Endothelial cell of umbilical vein (primary cell): Measurements from ENCODE around the gene SRCIN1. TPM values are rescaled to one million over a fixed set of nuclear protein-coding genes. Genes with fewer than 3 reads are reported as not detected.
"Not testable (repeated sequence)": the region's sequence is repeated elsewhere in the genome, so short reads cannot be mapped to it uniquely, and the experiment has no call there.

ENCODE experiments used
- BruUV-seq: library from RNA; stranded (reverse); fragments of 400-500 nt; replicated peaks from 2 replicates; lab custom pipeline; 2021; lab: Mats Ljungman, UMichigan
- CTCF ChIA-PET: fragments of 300-600, 350-600 bp; sonication (Branson Sonifier 250); formaldehyde crosslinking; loops from one replicate; lab custom pipeline; 2021; ENCODE audit warnings: antibody characterized with exemption, inconsistent platforms; lab: Charles Lee
- POLR2A ChIA-PET: fragments of 300-600, 350-600 bp; sonication (Branson Sonifier 250); formaldehyde crosslinking; loops from one replicate; lab custom pipeline; 2021; ENCODE audit warnings: antibody characterized with exemption, inconsistent platforms; lab: Charles Lee
- DNase-seq: peaks from one replicate; pipeline ENCODE4 v3.0.0-alpha.2; 2011; ENCODE audit warnings: low read depth, low spot score
- FAIRE-seq: peaks from 2 replicates; lab custom pipeline; 2011; peaks lifted over from hg19 to GRCh38; lab: Jason Lieb, UNC
- H2AFZ ChIP-seq: 2 replicates; pipeline ENCODE4 v1.6.0; 2012; ENCODE audit warnings: low read depth, low read length, control low read depth, inconsistent platforms
- H3K27ac ChIP-seq: 2 replicates; pipeline ENCODE4 v1.5.1; 2011; ENCODE audit warnings: low read depth, mild to moderate bottlenecking, control low read depth, low read length, moderate library complexity; ENCODE audit not compliant: insufficient read depth
- H3K27me3 ChIP-seq, 2 experiments: 2 replicates each; pipeline versions ENCODE4 v1.6.0 to v1.6.1; 2011; ENCODE audit warnings: low read length in 2 of 2, mixed read lengths in 1 of 2; ENCODE audit not compliant: control insufficient read depth in 2 of 2, insufficient read depth in 2 of 2
- H3K36me3 ChIP-seq, 2 experiments: 2 replicates in 1 of 2; 3 replicates in 1 of 2; pipeline ENCODE4 v1.5.1; 2011; ENCODE audit warnings: low read length in 2 of 2, mild to moderate bottlenecking in 1 of 2, moderate library complexity in 1 of 2; ENCODE audit not compliant: control insufficient read depth in 2 of 2, insufficient read depth in 2 of 2; ENCODE audit errors: extremely low read depth in 1 of 2
- H3K4me1 ChIP-seq: 3 replicates; pipeline ENCODE4 v1.5.1; 2011; ENCODE audit warnings: mild to moderate bottlenecking, low read length; ENCODE audit not compliant: control insufficient read depth, insufficient read depth; ENCODE audit errors: extremely low read depth
- H3K4me2 ChIP-seq: 2 replicates; pipeline ENCODE4 v1.6.1; 2011; ENCODE audit warnings: low read length, control low read depth, mixed read lengths; ENCODE audit not compliant: insufficient read depth
- H3K4me3 ChIP-seq, 3 experiments: fragments of 200-600 bp in 1 of 3; sonication (generic), shearing (Covaris generic) in 1 of 3; replicated peaks in 1 of 3; 2 replicates each; pipeline ENCODE4 v1.5.1; 2011 to 2016; ENCODE audit warnings: control low read depth in 3 of 3, low read length in 3 of 3, mild to moderate bottlenecking in 2 of 3, inconsistent platforms in 1 of 3, low read depth in 1 of 3, moderate library complexity in 1 of 3; ENCODE audit not compliant: insufficient read depth in 1 of 3
- H3K79me2 ChIP-seq: 2 replicates; pipeline ENCODE4 v1.6.0; 2012; ENCODE audit warnings: low read length, inconsistent platforms; ENCODE audit not compliant: control insufficient read depth, insufficient read depth
- H3K9ac ChIP-seq: replicated peaks from 2 replicates; pipeline ENCODE3; 2011; ENCODE audit warnings: low read length, control low read depth; ENCODE audit not compliant: insufficient read depth; ENCODE audit errors: extremely low read depth
- H3K9me1 ChIP-seq: replicated peaks from 3 replicates; pipeline ENCODE4 v1.6.0; 2011; ENCODE audit warnings: mild to moderate bottlenecking, low read length; ENCODE audit not compliant: control insufficient read depth, insufficient read depth; ENCODE audit errors: extremely low read depth
- H3K9me3 ChIP-seq: replicated peaks from 2 replicates; pipeline ENCODE4 v1.5.1; 2012; ENCODE audit warnings: low read length, inconsistent platforms; ENCODE audit not compliant: control insufficient read depth, insufficient read depth
- H4K20me1 ChIP-seq: replicated peaks from 2 replicates; pipeline ENCODE3; 2011; ENCODE audit warnings: mild to moderate bottlenecking, low read length; ENCODE audit not compliant: control insufficient read depth, insufficient read depth; ENCODE audit errors: extremely low read depth
- CTCF ChIP-seq, 2 donors: IDR thresholded peaks; 1 replicate in 1 of 2; 2 replicates in 1 of 2; pipeline ENCODE4 v1.5.1; 2011; ENCODE audit warnings: low read length in 2 of 2, mild to moderate bottlenecking in 2 of 2, moderate library complexity in 2 of 2, control low read depth in 1 of 2, inconsistent platforms in 1 of 2, low read depth in 1 of 2; ENCODE audit not compliant: insufficient read depth in 1 of 2; ENCODE audit errors: extremely low read depth in 1 of 2
- EZH2 ChIP-seq: IDR thresholded peaks from 2 replicates; pipeline ENCODE4 v1.6.1; 2012; ENCODE audit warnings: borderline replicate concordance, low read depth, mild to moderate bottlenecking, moderate library complexity, low read length, inconsistent platforms; ENCODE audit not compliant: severe bottlenecking
- FOS ChIP-seq: IDR thresholded peaks from 2 replicates; pipeline ENCODE4 v1.6.1; 2011; ENCODE audit warnings: mild to moderate bottlenecking, low read length, moderate library complexity, borderline replicate concordance; ENCODE audit not compliant: insufficient read depth
- GATA2 ChIP-seq: IDR thresholded peaks from 2 replicates; pipeline ENCODE4 v1.7.0; 2011; ENCODE audit warnings: low read depth, mild to moderate bottlenecking, moderate library complexity, mixed read lengths, low read length; ENCODE audit not compliant: insufficient read length, insufficient read depth
- JUN ChIP-seq: IDR thresholded peaks from 2 replicates; pipeline ENCODE4 v1.6.1; 2011; ENCODE audit warnings: borderline replicate concordance, low read depth; ENCODE audit not compliant: insufficient read length, insufficient read depth
- MAX ChIP-seq: IDR thresholded peaks from 2 replicates; pipeline ENCODE4 v1.6.1; 2011; ENCODE audit not compliant: insufficient read depth, insufficient read length
- MYC ChIP-seq: IDR thresholded peaks from one replicate; pipeline ENCODE4 v1.6.1; 2011; ENCODE audit warnings: mild to moderate bottlenecking, low read depth, low read length
- POLR2A ChIP-seq: IDR thresholded peaks from 2 replicates; pipeline ENCODE4 v1.6.1; 2012; ENCODE audit warnings: low read depth, mild to moderate bottlenecking, control low read depth, low read length
- POLR2AphosphoS5 ChIP-seq: IDR thresholded peaks from 2 replicates; pipeline ENCODE4 v1.6.1; 2012; ENCODE audit warnings: low read depth, mild to moderate bottlenecking, control low read depth, low read length, moderate library complexity; ENCODE audit not compliant: insufficient read depth
- dilution Hi-C: fragments of 300-500 bp; cut with MboI; formaldehyde crosslinking; loops from one replicate; pipeline ENCODE4 v1.15.0; 2019; ENCODE audit warnings: low sequenced_read_pairs; ENCODE audit not compliant: extremely low pct_ligation_motif_present
- intact Hi-C: fragments of 100-400 bp; cut with micrococcal nuclease; formaldehyde crosslinking; loops from one replicate; pipeline ENCODE4 v1.10.0; 2022
- polyA plus RNA-seq, 4 experiments: library from polyadenylated mRNA; depleted of rRNA in 3 of 4; stranded (reverse) in 3 of 4; unstranded in 1 of 4; fragments of >200 nt; gene quantifications; 2 replicates each; pipeline versions ENCODE4 v1.2.1 to v1.2.3, GENCODE V29; 2011 to 2012; ENCODE audit warnings: missing spikeins in 1 of 4
- total RNA-seq: library from RNA; stranded (reverse); gene quantifications from 2 replicates; pipeline ENCODE4 v1.2.3, GENCODE V29; 2021

The SRCIN1 gene
- total and polyA plus RNA-seq, 2 donors (not counting 3 experiments of a cell fraction or from before 2014, with no cell fraction given) = 0.15 to 0.35 TPM

- no peak overlapping the region for H2AFZ ChIP-seq
- H3K36me3 ChIP-seq = no peaks in the 10 kb centered on the region
- no peak overlapping the region for H3K4me2 ChIP-seq
- TF ChIP-seq EZH2 (no peak), MAX (no peak), CTCF (IDR thresholded peaks at IDR 0.05; ENCODE audit: extremely low read depth in 1 of 2, insufficient read depth in 1 of 2, low read depth in 1 of 2, low read length in 2 of 2) (no peak), POLR2AphosphoS5 (no peak), POLR2A (no peak), MYC (no peak), GATA2 (no peak), FOS (no peak), JUN (no peak)
- ChIA-PET POLR2A (no interaction called here), CTCF (no interaction called here)
- dilution Hi-C loops = no loop called here
- no peak for FAIRE-seq
- no peak for DNase-seq
- intact Hi-C loops = no loop called here
- no peak overlapping the region for H3K4me3 ChIP-seq
- H3K9me3 ChIP-seq = no peaks in the 10 kb centered on the region
- no peaks in the 10 kb centered on the region for H3K4me1 ChIP-seq
- no peaks in the 10 kb centered on the region for H4K20me1 ChIP-seq
- H3K27me3 ChIP-seq = peaks cover 0 to 2% of the 10 kb centered on the region in 2 experiments
- no peak overlapping the region for H3K27ac ChIP-seq
- H3K9ac ChIP-seq = no peak overlapping the region
- no peaks in the 10 kb centered on the region for H3K9me1 ChIP-seq
- no peaks in the 10 kb centered on the region for H3K79me2 ChIP-seq
- BruUV-seq = no TSS peak
Measured at GRCh38 chr17:38627957-38628356, 22.2 kb upstream of the SRCIN1 start.

- dilution Hi-C loops, H3K79me2 ChIP-seq, DNase-seq, POLR2A ChIA-PET, H3K27ac ChIP-seq, H3K4me1 ChIP-seq, H4K20me1 ChIP-seq, H3K9me1 ChIP-seq, H3K9me3 ChIP-seq, H2AFZ ChIP-seq, H3K36me3 ChIP-seq, H3K4me2 ChIP-seq, intact Hi-C loops, BruUV-seq, FAIRE-seq, H3K9ac ChIP-seq, CTCF ChIA-PET, H3K27me3 ChIP-seq, H3K4me3 ChIP-seq: not testable (repeated sequence)
Measured at GRCh38 chr17:38626606-38627226, 21.0 kb upstream of the SRCIN1 start.
